Mammary epithelial cell (primary cell): ENCODE data around the gene NAGPA.

ENCODE experiments used
- CTCF ChIP-seq, 2 donors: IDR thresholded peaks in 1 of 2; conservative IDR thresholded peaks in 1 of 2; 2 replicates each; pipeline ENCODE4 v1.5.1; 2011 to 2012; ENCODE audit warnings: inconsistent platforms in 2 of 2, low read length in 2 of 2, mild to moderate bottlenecking in 2 of 2, control low read depth in 1 of 2, low read depth in 1 of 2; ENCODE audit not compliant: insufficient read depth in 1 of 2; ENCODE audit errors: extremely low read depth in 1 of 2
- EZH2 ChIP-seq: IDR thresholded peaks from 2 replicates; pipeline ENCODE4 v1.6.1; 2012; ENCODE audit warnings: low read length, inconsistent platforms, borderline replicate concordance

DNA sequence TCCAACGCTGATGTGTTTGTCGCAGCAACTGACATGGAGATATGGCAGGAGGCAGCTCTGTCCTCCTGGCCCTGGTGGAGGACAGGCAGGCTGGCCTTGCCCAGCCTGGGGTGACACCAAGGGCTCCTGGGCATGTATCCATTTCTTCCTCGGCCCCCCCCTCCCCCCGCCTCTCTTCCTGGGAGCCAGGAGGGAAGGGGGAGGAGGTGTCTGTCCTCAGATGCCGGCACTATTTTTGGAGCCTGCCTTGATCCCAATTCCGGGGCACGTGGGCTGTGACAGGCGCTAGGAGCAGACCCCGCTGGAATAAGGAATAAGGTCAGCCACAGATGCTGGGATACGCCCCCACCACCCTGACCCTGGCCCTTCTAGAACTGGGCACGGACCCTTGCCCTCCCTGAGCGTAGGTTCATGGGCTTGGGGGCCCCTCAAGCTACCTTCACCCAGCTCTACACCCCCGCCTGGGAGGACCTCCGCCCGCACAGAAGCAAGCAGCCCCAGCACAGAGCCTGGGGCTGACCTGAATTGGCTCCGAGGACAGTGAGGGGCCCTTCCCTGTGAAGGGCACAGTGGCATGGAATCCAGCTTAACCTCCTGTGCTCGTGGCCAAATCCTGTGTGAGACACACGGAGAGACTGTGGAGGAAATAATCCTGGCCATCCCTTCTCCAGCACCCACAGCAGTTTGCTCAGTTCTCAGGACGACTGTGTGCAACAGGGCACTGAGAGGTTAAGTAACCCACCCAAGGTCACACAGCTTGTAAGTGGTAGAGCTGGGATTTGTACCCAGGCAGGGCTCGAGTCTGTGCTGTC, 51.5 kb downstream of the NAGPA start:
- TF ChIP-seq EZH2 (no peak), CTCF (conservative IDR thresholded peaks at IDR 0.05 in 1 of 2, IDR thresholded peaks at IDR 0.05 in 1 of 2; ENCODE audit: extremely low read depth in 1 of 2, insufficient read depth in 1 of 2, low read depth in 1 of 2, low read length in 2 of 2) (no peak)
